NCI-H128 (cell line): ENCODE data around the gene UBE2F.
"Not testable (repeated sequence)": the region's sequence is repeated elsewhere in the genome, so short reads cannot be mapped to it uniquely, and the experiment has no call there.

Experiments used
- DNase-seq: peaks from one replicate; lab custom pipeline; 2025; ENCODE audit not compliant: unreplicated experiment; lab: John Stamatoyannopoulos, UW

The UBE2F gene

DNA sequence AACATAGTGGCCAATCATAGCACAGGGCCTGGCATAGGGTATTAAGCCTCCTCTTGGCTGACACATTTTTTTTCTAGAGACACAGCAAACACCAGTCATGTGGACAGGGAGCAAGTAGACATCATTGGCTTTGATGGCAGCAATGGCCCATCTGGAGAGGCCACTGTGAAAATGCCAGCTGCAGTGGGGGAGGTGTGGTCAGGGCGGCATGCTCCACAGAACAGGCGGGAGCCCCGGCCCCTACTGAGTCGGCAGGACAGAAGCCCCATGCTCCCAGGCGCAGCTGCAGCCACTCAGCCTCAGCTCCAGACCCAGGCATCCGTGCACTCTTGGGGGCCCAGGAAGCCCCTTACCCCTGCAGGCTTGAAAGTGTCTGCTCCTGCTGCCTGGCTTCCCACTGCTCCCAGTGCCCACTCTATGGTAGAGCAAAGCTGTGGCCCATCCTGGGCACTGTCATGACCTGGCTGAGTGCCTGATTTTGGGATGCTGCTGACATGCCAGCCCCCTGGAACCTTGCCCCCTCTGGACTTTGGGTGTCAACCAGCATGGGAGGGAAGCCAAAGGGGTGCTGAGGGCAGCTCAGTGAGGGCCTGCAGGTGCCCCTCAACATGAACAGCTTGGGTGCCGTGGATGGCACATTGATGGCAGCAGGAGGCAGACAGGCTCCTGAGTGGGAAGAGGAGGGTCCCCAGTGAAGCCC is 23.3 kb upstream of the UBE2F start:
- no peak for DNase-seq

DNA sequence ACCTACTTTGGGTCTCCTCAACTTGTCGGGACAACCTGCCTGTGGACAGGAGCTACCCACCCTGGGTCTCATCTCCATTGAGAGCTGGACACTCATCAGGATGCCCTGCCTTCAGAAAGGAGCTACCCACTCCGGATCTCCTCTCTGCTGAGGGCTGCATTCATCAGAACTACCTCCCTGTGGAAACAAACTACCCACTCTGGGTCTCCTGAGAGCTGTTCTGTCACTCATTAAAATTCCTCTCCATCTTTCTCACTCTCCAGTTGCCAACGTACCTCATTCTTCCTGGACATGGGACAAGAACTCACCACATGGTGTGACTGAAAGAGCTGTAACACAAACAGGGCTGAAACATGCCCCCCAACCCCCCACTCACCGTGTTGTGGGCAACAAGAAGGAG is 22.5 kb upstream of the UBE2F start:
- no peak for DNase-seq

DNA sequence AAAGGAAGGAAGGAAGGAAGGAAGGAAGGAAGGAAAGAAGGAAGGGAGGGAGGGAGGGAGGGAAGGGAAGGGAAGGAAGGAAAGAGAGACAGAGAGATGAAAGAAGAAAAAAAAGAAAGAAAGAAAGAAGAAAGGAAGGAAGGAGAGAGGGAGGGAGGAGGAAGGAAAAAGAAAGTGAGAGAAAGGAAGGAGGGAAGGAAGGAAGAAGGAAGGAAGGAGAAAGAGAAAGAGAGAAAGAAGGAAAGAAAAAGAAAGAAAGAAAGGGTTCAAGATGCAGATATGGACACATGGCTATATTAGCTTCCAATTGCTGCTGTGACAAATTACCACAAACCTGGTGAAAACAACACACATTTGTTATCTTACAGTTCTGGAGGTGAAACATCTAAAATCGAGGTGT is 20.4 kb upstream of the UBE2F start:
- DNase-seq, result no peak

DNA sequence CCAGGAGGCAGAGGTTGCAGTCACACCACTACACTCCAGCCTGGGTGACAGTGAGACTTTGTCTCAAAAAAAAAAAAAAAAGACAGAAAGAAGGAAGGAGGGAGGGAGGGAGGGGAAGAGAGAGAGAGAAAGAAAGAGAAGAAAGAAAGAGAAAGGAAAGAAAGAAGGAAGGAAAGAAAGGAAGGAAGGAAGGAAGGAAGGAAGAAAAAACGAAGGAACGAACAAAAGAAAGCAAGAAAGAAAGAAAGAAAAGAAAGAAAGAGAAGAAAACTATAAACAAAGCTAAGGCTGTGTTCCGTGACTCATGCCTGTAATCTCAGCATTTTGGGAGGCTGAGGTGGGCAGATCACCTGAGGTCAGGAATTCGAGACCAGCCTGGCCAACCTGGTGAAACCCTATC is 15.5 kb upstream of the UBE2F start:
- not testable (repeated sequence) for DNase-seq

DNA sequence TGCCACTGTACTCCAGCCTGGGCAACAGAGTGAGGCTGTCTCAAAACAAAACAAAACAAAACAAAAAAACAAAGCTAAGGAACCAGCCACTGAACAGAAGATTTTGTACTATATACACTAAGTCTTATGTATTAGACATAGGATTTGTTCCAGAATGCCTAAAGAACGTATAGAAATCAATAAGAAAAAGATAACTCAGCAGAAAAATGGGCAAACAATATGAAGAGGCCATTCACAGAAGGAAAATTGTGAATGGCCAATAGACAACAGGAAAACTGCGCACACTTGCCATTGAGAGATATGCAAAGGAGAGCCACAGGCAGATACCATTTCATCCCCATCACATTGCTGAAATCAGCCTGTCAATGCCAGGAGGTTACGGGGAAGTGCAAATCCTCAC is 14.9 kb upstream of the UBE2F start:
- no peak for DNase-seq

DNA sequence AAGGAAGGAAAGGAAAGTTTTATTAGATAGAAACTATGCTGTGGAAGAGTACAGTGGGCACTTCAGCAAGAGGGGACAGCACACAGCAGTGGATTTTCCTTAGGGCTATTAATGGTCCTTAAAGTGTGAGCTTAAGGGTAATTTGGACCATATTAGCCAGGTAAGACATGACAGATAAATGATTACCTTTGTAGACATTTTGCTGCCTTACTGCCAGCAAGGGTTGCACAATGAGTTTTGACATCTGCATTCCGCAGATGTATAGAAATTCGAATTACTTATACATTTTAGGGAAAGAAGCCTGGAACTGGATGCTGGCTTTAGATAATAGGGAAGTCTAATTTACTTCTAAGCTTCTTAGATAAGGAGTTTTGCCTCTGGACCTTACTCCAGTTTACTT is 14.0 kb upstream of the UBE2F start:
- no peak for DNase-seq

DNA sequence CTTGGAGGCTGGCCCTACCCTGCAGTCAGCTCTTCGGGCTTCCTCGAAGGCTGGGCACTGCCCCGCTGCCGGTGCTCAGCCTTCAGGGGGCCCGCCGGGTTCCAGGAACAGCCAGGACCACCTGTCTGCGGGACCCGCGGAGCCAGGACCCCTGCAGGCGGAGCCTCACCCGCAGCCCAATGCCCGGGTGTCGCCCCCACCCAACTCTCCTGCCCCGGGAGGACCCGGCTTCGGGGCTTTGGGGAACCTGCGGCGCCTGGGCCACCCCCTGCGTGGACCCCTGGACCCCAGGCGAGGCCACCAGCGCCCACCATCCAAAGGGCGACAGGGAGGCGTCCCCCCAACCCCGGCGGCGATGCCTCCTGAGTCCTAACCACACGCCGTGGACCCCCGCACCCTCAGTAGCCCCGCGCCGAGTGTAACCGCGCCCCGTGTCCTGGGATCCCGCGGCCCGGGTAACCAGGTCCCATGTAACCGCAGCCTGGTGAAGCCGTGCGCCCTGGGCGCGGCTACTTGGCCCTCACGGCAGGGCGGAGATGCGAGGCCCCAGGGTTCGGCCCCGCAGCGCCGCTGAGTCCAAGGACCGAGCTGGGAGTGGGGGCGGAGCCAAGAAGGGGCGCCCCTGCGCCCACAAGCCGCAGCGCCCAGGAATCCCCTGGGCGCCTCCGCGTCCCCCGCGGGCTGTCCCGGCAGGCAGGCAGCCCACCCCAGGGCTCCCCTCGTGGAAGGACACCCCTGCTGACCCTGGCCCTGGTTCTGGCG is 11.0 kb upstream of the UBE2F start:
- DNase-seq, result no peak

DNA sequence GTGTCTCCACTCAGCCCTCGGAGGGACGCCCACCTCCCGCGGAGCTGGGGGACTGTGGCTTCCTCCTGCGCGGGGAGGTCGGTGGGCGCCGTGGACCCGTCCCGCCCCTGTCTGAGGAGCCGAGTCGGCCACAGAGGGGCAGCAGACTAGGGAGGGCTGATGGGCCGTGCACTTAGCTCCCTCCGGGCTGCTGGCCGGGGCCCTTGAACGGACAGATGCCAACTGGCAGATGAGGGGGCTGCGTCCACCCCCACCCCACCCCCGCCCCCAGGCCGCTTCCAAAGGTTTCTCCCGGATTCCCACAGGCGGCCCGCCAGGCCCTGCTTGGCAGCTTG is 10.4 kb upstream of the UBE2F start:
- DNase-seq, result no peak

DNA sequence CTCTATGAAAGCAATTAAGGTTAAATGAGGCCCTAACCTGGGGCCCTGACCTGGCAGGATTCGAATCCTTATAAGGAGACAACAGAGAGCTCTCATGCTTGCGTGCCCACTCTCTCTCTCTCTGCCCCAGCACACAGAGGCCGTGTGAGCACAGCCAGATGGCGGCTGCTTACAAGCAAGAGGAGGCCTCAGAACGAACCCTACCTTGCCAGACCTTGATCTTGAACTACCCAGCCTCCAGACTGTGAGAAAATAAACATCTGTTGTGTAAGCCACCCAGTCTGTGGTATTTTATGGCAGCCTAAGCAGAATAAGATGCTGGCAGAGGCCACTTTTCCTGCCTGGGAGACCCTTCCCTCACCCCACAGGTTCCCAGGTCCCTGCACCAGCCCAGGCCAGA is 5.2 kb upstream of the UBE2F start:
- no peak for DNase-seq

DNA sequence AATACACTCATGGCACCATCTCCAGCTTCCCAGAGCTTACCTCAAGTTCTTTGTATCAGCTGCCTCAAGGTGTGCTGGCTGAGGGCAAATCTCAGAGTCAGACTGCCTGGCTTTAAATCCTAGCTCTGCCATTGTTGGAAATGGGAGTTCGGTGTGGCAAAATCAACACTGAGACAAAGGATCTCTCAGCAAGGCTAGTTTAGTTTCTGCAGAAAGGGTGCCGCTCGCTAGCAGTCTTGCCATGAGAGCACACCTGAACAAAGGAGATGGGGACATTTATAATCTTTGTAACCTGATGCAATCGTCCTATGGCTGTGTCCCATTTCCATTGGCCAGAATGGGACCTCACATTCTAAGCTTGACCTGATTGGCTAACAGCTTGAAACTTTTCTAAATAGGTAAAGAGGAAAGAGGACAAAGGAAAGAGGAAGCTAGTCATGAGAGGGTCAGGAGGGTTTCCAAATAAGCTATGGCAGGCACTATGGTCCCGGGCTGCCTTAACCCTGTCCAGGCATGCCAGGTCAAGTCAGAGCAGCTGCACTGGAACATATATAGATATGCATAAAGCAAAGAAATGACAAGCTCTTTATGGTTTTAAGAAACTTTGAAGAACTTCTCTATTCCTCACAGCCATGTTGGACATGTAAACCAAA is 4.3 kb upstream of the UBE2F start:
- DNase-seq, result no peak

DNA sequence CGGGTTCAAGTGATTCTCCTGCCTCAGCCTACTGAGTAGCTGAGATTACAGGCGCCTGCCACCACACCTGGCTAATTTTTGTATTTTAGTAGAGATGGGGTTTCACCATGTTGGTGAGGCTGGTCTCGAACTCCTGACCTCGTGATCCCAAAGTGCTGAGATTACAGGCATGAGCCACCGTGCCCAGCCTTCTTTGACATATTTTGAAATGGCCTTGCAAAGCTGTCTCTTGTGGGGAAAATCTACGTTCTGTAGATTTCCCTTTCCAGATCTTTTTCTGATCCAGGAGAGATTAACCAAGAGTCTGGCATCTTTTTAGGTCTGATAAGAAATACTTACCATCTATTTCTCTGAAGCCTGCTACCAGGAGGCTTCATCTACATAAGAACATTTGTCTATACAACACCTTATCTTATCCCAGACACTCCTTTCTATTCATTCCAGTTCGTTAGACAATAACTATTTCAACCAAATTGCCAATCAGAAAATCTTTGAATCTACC is 3.3 kb upstream of the UBE2F start:
- not testable (repeated sequence) for DNase-seq

DNA sequence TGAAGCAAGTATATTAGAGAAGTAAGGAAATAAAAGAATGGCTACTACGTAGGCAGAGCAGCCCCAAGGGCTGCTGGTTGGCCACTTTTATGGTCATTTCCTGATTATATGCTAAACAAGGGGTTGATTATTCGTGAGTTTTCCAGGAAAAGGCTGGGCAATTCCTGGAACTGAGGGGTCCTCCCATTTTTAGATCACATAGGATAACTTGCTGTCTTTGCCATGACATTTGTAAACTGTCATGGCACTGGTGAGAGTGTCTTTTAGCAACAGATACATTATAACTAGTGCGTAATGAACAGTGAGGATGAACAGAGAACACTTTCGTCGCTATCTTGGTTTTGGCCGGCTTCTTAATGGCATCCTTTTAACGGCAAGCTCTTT is 2.6 kb upstream of the UBE2F start:
- no peak for DNase-seq

DNA sequence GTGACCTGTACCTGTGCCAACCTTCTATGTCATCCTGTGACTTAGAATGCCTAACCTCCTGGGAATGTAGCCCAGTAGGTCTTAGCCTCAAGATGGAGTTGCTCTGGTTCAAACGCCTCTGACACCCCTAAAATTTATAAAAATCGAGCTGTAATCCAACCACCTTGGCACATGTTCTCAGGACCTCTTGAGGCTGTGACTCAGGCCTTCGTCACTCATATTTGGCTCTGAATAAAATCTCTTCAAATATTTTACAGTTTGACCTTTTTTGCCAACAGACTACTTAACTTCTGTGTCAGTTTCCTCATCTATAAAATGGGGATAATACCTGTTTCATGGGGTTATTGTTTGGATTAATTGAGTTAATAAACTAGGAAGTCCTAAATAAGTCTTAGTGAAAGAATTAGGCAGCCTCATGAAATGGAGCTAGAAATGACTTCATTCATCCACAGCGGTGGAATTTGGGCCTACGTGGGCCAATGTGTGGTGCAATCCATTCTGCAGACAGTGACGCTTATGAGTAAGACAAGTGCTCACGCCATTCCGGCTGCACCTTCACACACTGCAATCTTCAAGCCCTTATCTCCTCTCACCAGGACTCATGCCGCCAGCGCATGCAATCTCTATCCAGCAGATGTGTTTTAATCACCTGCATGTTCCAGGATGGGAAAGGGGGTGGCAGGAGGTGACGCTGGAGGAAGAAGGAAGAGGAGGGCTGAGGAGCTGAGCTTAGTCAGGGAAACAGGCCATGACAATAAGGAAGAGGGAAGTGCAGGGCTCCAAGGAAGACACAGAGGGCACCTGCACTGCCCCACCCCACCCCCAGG is 2.0 kb upstream of the UBE2F start:
- no peak for DNase-seq

DNA sequence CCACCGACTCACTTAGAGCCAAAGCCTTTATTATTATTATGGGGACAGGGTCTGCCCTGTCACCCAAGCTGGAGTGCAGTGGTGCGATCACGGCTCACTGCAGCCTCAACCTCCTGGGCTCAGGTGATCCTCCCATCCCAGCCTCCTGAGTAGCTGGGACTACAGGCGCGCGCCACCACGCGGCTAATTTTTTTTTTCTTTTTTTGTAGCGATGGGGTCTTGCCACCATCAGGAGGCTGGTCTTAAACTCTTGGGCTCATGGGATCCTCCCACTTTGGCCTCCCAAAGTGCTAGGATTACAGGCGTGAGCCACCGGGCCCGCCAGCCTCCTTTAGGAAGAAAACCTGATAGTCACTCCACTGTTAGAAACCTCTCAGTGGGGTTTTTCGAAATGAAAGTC is 970 bp upstream of the UBE2F start:
- DNase-seq, result not testable (repeated sequence)

DNA sequence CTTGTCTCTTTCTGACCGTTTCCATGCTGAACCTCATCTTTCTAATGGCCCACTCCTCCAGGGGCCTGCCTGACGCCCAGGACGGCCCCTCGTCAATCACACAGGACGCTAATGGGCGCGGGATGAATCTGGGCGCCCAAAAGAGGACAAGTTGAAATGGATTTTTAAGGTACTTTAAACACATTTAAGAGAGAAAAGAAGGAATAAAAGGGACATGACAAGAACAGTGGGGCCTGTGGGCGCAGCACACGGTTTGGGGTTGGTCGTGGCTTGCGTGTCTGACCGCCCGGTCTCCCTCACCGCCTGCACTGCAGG is 607 bp upstream of the UBE2F start:
- DNase-seq, result no peak

DNA sequence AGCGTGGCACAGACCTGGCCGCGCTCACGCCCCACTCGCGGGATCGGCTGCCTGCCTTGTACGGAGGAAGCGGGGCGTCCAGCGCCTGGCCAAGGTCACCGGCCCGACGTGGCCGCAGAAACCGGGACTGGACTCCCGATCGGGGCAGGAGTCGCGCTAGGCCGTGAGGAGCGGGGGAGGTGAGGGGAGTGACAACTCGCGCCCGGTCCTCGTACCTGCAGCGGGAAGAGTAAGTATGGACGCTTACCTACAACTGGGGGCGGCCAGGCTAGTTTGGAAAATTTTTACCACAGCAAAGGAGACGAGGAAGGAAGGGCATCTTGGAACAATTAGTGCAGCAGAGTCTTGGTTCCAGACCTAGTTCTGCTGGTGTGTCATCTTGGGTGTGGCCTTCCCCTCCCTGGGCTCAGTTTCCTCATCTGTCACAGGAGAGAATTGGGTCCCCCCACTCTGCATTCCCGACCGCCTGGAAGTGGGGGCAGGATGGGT is 693 bp downstream of the UBE2F start:
- no peak for DNase-seq

DNA sequence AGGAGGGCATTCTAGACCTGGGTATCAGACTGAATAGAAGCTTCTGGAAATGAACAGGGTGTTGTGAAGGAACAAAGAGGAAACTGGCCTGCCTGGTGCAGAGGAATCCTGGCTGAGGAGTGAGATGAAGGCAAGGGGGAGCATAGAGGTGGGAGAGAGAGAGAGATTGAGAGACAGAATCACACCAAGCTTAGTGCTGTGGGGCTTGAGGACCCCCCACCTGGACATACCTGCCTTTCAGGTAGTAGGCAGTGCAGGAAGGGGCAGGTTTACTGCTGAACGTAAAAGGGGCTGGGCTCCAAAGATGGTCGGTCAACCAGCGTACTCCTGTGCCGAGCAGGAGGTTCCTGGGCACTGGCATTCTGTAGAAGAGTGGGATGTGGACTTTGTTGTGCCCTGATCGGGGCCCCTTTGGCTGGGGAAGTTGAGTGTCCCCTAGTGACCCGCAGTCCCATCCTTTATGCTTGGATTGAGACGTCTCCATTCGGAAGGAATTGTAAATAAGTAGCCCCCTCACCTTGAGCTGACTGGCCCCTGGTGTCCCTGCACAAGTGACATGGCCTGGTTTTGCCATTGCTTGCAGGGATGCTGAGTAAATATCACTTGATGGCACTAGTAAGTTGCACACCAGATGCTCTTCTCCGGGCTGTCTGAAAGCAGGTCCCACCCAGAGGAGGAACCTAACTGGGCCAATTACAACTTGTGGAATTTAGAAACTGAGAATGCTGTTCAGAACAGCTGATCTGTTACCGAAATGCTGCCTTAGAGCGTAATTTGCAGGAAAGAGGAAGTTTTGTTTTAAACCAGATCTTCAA is 1.4 kb downstream of the UBE2F start:
- no peak for DNase-seq

DNA sequence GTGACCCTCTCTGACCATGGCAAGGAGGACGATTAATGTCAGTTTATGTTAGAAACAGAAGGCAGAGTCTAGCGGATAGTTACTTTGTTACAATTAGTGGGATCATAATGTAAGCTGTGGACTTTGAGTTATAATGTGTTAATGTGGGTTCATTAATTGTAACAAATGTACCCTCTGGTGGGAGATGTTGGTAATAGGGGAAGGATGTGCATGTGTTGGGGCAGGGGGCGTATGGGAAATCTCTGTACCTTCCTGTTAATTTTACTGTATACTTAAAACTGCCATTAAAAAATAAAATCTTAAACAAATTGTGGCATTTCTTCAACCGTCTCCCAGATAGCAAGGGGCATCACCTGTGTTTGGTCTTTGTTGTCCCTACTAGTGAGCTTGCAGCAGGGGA is 4.8 kb downstream of the UBE2F start:
- DNase-seq, result no peak

DNA sequence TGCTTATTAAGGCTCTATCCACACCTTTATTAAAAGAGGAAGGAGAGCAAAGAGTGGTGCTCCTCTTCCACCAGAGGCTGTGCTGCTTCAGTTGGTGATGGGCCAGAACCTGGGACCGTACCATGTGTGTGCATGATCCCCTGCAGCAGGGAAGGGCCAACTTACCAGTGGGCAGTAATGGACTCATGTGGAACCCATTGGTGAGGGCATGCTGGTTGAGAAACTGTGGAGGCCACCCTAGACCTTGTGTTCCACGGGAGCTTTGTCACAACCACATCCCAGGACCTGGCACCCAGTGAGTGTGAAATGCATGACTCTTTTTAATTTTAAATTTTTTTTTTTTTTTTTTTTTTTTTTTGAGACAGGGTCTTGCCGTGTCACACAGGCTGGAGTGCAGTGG is 5.4 kb downstream of the UBE2F start:
- no peak for DNase-seq

DNA sequence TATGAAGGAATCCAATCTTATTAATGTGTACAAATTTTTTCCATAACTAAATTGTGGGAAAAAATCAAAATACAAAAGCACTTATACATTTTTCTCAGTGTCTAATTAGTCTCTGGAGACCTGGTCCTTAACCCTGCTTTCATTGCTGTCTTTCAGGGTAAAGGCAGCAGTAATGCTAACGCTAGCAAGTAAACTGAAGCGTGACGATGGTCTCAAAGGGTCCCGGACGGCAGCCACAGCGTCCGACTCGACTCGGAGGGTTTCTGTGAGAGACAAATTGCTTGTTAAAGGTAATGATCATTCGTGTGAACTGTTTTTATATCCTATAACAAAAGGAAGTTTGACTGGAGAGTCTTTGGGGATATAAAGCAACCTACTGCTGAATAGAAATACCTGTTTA is 6.1 kb downstream of the UBE2F start:
- no peak for DNase-seq

DNA sequence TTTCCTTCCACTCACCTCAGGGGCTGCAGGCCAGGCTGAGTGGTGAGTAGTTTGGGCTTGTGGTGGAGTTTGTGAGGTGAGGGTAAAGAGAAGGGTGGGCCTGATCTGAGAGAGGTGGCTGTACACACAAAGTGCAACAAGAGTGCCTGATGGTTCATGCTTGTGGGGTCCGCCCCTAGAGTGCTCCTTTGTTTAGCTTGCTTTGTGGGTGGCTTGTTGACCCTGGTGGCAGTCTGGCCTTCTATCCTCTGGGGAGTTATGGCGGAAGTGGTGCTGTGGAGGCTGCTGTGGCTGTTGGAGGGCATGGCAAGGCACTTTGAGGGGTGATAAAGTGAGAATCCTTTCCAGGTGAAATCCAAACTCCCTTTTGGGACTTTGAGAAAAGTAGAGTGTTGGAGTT is 10.6 kb downstream of the UBE2F start:
- no peak for DNase-seq
